ENCODE data around the gene DCAF8L2.
"Not testable (repeated sequence)": the region's sequence is repeated elsewhere in the genome, so short reads cannot be mapped to it uniquely, and the experiment has no call there.

DCAF8L2 gene

DNA sequence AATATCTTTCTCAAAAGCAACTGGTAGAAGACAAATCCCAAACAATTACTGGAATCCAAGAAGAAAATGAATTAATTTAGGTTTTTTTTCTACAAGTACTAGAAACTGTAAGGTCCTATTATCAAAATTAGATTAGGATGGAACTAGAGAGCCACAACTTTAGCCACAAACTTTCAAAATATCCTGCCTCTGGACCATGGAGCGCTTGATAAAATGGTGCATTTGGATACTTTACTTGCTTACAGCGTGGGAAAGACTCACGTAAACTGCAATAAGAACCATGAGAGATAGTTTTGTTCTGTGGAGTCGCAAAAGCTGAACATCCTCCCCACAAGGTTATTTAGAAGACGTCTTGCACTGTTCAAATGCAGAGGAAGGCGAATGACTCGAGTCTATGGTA is at the start of gene DCAF8L2:
Gene DCAF8L2 (plus strand): TSS at position 301 of the 400 bp plus-strand sequence. CDS start 156,552 bp downstream, outside the sequence.
- DNase-seq: no peak

DNA sequence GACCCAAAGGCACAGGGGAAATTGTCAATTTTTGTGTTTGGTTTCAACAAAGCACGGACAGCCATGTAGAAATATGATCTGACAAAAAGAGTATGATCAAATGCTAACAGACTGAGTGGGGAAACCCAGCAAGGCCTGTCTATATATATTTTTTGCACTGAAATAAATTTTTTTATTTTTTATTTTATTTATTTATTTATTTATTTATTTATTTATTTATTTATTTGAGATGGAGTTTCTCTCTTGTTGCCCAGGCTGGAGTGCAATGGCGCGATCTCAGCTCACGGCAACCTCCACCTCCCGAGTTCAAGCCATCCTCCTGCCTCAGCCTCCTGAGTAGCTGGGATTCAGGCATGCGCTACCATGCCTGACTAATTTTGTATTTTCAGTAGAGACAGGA is 49.0 kb upstream of the DCAF8L2 start:
- not testable (repeated sequence) for DNase-seq

DNA sequence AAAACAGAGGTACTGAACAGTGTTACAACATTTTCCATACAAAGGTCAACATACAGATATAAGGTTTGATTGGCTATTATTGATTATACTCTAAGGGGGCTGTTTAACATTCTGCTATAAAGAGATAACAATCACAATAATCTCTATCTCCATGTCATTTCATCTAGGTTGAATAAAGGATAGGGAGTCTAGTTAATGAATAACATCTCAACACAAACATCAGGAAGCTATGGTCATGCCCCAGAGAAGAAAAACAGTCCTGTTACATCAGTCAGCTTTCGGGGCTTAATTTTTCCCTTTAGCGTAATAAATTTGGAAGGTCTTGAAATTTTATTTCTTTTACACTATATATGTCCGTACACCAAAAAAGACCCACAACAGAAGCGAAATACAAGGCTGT is 41.5 kb upstream of the DCAF8L2 start:
- no peak for DNase-seq

DNA sequence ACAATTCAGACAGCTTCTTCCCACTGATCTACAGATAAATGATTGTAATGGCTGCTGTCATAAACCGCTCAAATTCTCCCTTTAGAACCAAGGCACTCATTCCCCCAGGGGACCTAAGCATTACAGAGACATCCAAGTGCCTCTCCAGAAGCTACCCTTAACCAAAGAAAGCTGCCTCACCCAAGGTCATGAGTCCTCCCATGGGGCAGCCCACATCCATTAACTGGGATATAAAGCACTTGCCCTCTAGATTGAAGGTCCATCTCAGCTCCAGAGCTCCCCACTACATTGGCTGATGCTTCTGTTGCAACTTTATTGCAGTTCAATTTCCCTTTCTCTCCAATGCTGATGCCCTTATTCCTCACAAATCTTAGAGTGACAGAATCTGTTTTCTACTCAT is 40.5 kb upstream of the DCAF8L2 start:
- no peak for DNase-seq

DNA sequence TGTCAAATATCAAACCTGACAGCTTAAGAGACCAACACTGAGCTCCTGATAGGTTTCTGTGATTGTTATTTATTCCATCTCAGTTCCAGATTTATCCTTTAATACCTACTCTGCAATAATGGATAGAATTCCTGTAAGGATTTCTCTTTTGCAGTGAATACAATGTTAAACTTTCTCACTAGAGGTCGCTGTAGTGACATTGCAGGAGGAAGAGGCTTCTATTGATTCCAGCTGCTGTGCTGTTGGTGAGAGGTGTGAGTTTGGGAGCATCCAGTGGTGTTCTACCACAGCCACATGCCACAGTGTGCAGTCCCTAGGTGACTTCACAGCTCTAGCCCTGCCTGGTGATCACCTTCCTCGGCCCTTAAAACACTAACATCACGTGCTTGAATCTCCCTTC is 34.6 kb upstream of the DCAF8L2 start:
- DNase-seq: no peak

DNA sequence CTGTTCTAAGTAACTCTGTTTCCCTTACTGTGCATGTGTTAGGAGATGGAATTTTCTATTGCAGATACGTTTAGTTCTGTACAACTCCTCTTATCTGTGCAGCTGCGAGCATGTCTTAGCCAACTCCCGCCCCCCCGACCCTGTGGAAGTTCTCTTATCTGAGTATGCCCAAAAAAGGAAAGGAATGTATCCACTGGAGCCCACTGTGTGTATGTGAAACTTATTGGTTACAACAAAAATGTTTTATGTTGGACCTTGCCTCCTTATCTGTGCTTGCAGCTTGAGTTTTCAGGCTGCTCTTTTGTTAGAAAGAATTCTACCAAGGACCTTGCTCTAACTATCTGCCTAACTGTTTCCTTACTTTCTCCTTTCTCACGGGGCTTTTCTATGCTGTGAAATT is 24.2 kb upstream of the DCAF8L2 start:
- DNase-seq: no peak

DNA sequence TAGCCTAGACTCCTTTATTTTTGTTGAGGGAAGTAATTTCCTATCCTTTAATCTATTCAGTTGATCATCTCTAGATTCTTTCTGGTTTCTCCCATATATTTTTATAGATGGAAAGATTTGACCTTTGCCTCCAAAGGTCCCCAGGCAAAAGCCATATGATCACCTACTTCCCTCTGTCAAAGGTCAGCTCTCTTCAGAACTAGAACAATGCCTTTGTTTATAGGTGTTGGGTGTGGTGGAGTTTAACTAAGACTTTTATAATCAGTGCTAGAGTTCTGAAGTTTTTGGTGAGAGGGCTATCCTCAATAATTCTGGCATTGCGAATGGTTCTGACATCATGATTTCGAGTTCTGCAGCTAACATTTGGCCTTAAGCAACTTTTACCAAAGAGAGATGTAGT is 19.0 kb upstream of the DCAF8L2 start:
- no peak for DNase-seq

DNA sequence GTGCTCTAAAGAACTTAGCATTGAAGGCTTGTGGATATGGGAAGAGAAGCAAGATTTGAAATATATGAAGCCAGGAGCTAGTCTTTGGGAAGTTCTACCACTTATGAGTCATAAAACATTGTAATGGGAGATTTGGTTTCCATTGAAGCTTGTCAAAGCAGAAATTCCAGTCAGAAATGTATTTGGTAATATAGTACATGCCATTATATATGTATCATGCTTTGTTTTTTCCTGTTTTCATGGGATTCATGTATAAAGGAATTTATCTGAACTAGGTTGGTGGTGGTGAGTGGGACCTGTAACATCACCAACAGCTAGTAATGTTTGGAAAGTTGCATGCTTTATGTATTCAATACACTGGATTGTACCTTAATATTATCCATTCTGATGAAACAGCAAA is 14.6 kb upstream of the DCAF8L2 start:
- DNase-seq: no peak

DNA sequence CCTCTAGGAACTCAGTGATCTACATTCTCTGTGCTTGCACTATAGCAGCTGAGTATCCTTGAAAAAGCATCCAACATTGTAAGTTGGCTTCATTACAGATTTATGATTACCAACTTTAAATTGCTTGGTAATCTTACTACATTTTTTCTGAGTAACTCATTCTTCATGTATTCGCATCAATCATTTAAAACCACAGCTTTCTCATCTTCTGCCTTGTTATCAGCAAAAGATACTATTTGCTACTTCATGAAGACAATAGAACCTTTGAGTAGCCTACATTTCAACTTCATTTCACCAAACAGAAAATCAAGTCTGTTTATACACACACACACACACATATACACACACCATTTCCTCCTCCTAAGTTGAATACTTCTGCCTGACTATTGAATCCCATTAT is 6.2 kb upstream of the DCAF8L2 start:
- DNase-seq: no peak

DNA sequence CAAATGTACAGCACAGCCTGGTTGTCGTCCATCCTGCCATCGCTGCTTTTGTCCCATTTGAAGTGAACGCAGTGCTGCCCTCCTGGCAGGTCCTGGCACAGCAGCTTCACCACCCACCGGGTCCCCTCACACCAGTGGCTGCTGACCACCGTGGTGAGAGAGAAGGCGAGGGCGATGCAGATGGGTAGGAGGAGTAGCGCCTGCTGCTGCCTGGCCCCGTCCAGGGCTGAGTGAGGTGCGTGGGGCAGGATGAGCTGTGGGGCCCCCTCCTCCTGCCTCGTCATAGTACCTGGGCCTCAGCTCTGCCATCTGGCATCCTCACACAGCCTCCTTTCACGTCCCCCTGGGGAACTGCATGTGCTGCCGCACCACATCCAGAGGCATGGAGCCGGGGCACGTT is 1.8 kb downstream of the DCAF8L2 start:
- no peak for DNase-seq

DNA sequence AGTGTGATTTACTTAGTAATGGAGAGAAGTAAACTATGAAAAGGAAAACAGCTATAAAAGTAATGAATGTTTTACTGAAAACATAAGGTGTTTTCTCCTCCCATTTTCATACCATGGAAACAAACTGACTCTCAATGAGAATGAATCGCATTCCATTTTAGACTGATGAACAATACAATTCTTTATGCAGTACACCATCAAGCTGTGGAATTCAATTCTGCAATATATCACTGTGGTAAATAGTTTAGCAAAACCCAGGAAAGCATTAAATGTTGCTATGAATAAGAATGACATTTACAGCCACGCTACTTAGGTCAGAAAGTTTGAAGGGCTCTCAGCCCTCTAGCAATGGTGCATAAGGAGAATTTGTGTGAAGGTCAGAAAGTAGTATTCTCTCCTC is 7.4 kb downstream of the DCAF8L2 start:
- no peak for DNase-seq

DNA sequence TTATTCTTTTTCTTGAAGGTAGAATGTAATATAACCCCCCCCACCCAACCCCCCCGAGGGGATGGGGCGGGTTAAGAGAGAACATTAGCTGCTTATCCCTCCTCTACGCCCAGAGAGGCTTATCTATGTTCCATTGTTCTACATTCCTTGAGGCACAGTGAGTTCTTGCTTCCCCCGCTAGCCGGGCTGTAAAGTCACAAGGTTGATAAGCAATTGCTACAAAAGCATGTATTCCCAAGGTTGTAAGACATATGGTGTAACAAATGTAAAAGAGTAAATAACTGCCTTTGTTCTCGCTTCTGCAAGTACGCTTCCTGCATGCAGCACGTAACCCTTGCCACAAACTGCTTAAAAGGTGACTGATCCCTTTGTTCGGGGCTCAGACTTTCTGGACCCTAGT is 8.2 kb downstream of the DCAF8L2 start:
- DNase-seq: no peak

DNA sequence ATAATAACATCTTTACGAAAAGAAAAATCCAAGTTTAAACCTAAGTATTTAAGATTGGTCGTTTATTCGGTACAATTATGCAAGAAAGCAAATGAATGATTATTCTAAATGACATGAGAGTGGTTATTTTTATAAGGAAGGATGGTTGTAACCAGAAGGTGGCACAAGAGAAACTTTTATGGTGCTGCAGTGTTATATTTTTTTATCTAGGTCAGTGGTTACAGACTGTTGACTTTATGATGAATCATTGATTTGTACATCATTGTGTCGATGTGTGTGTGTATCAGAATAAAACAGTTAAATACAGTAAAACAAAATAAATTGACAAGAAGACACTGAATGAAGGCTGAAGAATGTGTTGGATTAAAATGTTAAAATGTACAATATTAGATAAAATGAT is 9.8 kb downstream of the DCAF8L2 start:
- no peak for DNase-seq

DNA sequence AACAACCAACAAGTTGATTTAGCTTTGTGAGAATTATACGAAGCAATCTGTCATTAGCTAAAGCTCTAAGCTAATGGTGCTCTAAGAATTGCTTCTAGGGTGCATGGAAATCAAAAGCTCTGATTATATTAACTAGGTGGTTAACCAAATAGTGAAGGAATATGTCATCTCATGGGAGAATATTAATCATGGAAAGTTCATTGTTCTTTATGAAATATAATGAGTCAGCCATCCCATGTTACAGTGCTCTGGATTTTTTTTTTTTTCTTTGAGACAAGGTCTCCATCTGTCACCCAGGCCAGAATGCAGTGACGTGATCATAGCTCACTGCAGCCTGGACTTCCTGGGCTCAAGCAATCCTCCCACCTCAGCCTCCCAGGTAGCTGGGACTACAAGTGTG is 10.5 kb downstream of the DCAF8L2 start:
- no peak for DNase-seq

DNA sequence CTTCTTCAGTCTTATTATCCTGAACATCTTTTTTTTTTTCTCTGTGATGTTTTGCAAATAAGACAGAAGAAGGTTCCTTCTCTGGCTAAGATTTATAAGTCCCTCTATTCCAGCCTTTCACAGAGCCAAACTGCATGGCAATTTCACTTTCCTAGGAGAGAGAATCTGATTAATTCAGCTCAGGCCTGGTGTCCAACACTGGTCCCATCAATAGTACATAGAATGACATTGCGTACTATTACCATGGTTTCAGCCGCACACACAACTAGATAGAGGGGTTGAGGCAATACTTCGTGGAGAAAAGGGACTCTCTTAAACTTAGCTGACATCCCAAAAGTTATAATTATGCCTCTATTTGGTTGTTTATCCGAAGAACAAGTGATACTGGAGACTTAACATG is 18.5 kb downstream of the DCAF8L2 start:
- no peak for DNase-seq

DNA sequence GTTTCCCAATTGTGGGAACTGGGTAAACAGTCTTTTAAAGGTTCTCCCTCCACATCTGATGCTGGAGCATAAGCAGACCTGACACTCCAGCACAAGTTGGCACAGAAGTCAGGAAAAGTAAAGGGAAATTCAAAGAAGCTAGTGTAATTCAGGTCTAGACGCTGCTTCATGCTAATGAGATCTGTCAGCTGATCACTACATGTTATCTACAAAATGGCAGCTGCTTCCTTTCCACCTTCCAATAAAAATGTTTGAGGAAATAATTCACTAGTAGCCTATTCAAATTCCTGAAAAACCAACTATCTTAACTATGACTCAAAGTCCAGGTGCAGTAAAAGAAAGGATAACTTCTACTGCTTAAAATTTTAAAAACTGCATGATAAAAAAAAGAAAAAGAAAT is 29.3 kb downstream of the DCAF8L2 start:
- DNase-seq: no peak

DNA sequence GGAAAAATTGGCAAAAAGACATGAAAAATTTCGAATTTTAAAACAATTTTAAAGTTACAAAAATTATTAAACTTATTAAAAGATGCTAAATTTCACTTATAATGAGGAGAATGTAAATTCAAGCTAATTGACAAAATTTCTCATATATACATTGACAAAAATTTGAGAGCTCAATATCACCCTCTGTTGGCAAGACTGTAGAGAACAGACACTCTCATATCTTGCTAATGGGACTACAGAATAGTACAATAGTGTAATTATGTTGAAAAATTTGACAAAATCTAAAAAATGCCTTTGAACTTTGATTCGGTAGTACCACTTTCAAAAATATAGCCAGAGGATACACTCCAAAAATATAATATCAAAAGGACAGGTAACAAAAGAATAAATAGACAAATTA is 29.8 kb downstream of the DCAF8L2 start:
- DNase-seq: no peak

DNA sequence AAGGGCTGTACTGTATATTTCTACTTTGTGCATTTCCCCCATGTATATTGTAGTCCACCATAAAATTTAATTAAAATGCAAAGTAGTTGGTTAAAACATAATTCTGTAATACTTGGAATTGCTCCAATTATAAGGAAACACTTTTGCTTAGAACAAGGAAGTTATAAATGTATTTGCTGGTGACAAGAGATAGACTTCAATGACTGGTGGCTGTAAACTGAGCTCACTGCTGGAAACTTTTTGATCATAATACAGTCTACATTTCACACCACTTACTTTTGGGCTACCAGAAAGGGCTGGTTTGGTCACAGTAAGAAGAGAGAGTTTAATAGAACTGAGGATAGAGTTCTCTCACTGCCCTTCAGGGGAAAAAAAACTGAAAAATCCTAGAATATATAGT is 32.7 kb downstream of the DCAF8L2 start:
- no peak for DNase-seq

DNA sequence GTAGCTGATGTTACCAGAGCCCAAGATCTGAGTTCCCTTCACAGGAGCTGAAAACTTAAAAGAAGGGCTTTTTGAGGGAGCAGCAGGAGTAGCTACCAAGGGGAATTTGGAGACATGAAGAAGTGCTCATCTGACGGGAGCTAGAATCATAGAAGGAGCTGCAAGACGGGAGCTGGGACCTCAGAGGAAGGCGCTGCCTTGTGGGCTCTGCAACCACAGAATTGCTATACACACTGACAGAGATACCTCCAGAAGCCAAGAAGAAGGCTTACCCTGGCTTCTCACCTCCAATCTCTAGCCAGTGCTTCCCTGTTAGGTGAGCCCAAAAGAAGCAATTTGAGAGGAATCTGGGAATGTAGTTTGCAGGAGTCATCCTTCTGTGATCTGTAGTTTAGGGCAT is 35.9 kb downstream of the DCAF8L2 start:
- DNase-seq: no peak

DNA sequence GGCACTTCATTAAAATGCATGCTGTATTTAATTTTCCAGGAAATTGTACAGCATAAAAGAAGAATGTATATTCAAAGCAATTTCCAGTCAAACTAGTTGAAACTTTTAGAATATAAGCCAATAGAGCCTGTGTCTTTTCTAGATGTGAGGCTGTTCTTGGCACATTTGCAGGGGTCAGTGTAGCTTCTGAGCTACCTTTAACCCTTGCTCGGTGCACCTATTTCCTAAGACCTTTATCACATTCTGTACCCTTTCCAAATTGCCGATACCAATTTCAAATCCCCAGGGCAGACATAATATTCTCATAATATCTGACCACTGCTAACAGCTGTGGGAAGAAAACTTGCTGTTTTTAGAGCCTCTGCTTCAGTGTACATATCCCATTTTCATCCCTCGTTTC is 43.2 kb downstream of the DCAF8L2 start:
- no peak for DNase-seq

DNA sequence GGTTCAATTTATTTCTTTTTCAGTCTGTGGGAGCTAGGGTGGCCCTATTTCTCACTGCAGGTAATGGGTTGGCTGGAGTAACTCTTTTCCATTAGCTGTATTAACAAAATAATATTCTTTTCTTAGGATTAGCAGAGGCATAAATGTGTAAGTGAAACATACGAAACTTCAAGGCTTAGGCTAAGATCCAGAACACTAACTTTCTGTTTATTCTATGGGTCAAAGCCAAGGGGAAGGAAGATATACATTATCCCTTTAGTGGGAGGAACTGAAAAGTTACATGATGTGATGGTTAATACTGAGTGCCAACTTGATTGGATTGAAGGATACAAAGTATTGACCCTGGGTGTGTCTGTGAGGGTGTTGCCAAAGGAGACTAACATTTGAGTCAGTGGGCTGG is 66.4 kb downstream of the DCAF8L2 start:
- DNase-seq: no peak

DNA sequence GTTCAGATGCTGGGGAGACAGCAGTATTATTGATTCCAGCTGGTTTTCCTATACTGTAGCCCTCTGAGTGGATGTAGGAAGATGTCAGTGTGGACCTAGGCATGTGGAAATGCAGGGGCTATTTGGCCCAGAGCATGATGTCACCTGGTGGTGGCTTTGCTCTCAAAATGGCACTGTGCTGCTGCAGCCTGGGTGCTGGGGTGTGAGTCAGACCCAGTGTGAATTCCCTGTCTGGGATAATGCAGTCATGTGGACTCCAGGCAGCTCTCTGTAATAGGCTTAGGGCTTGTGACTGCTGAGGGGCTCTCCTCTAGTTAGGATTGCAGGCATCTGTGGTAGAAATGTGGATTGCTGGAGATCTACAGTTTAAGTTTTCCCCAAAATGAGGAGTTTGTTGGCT is 70.7 kb downstream of the DCAF8L2 start:
- no peak for DNase-seq

DNA sequence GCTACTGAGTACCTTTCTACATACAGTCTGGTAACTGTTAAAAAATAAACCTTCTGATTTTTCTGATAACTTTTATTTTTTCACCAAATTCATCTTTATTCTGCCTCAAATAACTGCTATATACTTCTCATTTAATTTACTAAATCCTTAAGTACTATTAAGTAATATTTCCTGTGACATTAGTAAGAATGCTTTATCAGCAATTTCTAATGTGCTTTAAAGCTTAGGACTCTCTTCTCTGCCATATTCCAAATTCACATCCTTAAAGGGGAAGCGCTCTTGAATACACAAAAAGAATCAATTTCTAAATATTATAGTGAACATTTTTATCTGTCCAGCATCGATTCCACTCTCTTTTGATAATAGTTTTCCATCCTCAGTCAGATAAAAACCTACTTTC is 81.1 kb downstream of the DCAF8L2 start:
- no peak for DNase-seq

DNA sequence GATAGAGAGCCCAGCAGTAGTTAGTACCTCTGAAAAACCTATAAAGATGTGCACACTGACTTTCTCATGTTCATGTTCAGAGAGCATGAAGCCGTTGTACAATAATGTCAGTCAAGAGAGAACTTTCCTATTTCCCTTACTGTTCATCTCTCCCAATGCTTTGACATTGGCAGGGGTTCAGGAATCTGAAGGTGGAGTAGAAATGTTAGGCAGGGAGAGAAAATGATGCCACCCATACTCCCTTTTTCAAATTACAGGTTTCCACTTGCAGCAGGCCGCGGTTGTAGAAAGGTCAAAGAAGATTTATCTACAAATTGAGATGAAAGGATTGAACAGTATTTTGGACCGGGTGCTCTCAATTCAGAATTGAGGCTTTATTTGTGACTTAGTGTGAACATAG is 84.3 kb downstream of the DCAF8L2 start:
- no peak for DNase-seq

DNA sequence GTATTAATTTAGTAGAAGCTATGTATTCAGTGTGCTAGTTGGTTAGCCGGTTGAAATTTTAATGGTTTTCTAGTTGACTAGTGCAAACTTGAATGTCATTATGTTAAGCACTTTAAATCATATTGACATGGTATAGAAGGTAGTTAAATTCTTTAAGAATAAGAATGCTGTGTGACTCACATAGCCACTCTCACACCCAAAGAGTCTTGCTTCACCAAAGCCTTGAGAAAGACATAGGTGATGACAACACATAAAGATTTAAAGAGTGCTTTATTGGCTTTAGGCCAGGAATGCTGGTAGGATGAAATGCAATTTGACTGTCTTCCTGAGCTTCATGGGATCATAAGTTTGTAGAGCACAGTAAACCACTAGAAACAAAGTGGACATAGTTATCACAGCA is 85.3 kb downstream of the DCAF8L2 start:
- DNase-seq: no peak

DNA sequence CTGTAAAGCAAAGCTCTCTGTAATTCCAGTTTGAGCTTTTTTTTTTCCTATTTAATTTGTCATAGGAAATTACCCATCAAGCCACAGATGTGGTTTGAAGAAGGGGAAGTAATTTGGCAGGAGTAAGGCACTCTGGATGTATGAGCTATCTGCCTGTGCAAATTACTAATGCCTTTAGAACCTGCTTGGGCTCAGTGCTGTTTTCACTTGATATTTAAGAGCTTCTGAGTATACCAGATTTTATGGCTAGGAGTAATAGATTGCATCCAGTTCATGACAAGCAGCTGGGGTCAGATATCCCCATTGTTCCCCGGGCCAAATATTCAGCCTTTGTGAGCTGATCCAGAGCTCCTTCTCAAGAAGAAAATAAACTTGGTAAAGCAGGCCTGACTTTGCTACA is 89.1 kb downstream of the DCAF8L2 start:
- DNase-seq: no peak

Measured in CD4-positive, alpha-beta T cell treated with Interleukin-12 subunit alpha and Interleukin-12 subunit beta, for 1 hour (primary cell).